ENCODE measurements around the gene USP2.

The USP2 gene

DNA sequence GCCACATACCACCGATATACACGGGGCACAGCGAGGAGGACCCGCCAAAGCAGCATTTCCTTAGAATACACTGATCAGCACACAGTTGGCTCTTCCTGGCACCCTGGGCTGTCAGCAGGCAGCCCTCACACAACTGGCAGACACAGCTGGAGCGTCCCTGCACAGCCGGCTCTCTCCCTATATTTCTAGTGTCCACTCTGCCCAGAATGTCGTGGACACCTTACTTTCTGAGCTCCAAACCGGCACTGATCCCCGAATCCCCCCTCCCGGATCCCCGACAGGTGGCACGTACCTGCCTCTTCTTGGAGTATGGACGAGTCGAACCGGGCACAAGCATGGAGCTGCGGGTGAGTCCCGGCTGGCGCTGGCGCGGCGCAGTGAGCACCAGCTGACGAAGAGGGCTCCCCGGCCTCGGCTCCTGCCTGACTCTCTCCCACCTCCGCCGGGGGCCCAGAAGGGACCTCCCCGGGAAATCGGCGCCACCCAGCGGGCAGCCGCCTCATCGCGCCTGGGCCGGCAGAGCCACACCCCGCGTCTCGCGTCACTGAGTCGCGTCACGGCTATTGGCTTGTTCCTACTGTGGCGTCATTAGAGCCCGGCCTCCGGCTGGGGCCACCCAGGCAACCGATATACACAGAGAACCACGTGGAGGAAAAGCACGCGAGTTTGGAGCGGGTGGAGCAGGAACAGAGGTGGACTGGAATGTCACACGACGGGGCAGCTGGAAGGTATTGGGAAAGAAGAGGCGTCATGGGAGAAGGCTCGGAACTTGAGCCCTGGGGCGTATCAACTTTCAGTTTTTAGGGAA is at the start of gene USP2:
USP2 (minus strand) TSS at position 510 of the 808 bp plus-strand sequence. CDS start 8,210 bp downstream, outside the sequence.
- peak; percentile 98 for DNase-seq

GRCh38 chr11:119427279-119427678 is 45.8 kb upstream of the USP2 start:
- DNase-seq = no peak

- no peak for DNase-seq
Observed at GRCh38 chr11:119426142-119426541, 44.7 kb upstream of the USP2 start.

DNA sequence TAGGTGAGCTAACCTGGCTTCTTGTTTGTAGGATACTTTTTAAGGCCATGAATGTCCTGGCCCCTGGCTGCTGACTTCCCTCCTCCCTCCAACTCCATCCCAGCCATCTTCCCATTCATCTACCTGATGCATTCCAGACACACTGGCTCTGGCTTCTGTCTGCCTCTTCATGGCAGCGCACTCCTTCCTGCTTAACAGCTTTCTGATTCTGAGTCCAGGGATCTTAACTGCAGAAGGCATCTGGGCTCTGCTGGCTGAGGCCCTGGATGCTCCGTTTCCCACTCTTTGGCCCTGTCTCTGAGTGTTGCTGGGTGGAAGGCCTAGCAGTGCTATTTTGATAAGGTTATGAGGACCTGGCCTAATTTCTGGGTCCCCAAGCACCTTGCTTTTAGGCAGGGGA is 43.3 kb upstream of the USP2 start:
- no peak for DNase-seq

DNA sequence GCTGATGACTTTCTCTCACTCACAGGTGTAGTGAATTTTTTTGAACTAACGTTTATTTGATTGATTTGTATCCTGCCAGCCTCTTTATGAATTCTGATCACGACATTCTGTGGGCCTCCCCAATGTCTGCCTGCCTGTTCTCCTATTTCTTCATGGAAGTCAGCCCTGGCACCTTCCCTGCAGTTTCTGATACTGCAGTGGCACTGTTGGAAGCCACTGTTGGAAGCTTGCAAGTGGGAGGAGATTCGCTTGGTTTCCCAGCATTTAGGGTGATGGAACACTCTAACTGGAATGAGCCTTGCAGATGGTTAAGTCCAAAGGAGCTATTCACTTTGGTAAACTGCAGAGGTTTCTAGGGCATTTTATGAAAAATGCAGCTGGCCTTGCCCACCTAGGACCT is 42.8 kb upstream of the USP2 start:
- no peak for DNase-seq

DNA sequence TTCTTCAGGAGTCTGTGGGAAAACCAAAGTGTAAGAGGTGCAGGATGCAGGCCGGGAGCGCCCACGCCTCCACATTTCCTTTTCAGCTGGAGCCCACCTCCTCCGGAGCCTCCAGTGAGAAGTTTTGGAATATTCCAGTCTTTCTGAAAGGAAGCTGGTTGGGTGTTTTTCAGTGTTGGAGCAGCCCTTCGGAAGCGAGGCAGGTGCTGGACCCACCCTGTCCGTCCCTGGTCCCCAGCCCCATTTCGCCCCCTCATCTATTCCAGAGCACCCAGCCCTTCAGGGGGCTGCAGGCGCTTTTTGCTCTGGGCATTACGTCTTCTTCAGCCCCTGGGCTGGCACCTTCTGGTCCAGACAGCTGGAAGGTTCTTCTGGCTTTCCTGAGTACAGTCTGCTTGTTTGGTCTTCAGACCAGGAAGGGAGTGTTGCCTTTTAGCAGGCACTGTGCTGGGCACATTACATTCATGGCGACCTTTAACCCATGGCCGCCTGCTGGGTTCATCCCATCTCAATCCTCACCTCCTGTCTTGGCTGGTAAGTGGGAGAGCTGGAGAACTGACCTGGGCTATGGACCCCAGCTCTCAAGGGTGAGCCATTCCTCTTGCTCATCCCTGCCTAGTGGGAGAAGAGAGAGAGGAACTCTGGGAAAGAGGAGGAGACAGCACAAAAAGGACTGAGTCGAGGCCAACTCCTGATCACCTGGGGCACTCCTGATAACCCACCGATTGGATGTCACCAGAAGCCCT is 42.2 kb upstream of the USP2 start:
- no peak for DNase-seq

DNA sequence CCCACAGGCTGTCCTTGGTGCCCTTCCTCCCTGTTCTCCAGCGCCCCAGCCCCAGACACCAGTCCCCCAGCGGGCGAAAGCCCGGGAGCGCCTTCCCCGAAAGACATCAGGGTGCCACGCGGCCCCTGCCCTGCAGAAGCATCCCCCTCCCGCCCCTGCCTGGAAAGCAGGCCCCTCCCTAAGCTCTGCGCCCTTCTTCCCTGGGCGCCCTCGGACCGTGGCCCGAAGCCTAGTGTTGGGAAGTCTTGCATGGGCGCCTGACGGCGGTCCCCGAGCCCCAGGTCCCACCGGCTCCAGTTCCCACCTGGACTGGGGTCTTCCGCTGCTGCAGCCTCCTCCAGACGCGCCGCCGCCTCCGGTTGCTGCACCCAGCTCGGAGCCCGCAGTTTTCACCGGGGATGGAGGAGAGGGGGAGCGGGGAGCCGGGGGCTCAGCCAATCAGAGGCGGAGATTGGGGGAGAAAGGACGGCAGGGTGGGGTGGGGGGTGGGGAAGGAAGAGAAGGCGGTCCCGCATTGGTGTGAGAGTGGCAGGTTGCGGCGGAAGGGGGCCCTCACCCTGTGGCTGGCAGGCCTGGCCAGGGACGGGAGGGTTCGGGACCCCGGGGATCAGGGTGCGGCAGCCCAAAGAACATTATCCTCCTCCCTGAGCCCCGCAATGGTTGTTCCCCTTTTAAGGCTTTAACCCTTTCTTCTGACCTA is 41.5 kb upstream of the USP2 start, which contains the start of gene THY1:
THY1 (minus strand) TSS at position 364 of the 700 bp plus-strand sequence. CDS start 2,267 bp downstream, outside the sequence.
- DNase-seq = peak; percentile 84

DNA sequence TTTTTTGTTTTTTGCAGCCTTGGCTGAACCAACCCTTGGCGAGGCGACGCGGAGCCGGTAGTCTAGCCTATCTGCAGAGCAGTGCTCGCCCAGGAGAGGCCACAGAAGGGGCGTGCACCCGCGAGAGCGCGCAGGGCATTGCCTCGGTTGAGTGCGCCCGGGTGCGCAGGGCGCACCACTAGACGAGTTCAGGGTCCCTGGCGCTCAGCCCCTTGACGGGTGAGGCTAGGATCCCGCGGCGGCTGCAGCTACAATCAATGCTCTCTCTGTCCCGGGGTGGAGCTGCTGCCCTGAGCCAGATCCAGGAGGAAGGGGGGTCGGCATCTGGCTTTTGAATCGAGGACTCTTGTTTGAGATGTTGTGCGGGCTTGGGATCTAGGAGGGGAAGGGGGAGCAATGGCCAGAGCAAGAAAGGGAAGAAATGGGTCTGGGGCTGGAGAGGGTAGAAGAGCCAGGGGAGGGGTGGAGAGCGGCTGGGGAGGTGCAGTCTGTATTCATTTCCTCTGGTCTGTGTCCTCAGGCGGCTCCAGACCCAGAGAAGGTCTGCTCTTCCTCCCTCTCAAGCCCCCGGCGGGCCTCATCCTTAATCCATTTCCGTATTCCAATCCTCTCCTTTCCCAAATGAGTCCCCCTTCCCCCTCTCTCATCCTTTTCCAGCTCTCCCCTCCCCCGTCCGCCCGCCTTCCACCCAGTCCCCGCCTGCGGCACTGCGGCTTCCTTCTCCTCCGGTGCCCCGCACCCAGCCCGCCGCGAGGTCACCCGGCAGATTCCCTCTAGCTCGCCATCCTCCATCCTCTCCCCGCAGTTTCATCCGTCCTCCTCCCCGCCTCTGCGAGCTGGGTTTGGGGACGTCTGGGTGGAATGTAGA is 40.7 kb upstream of the USP2 start:
- DNase-seq = peak; percentile 72

- no peak for DNase-seq
Observed at GRCh38 chr11:119421351-119421750, 39.9 kb upstream of the USP2 start.

DNA sequence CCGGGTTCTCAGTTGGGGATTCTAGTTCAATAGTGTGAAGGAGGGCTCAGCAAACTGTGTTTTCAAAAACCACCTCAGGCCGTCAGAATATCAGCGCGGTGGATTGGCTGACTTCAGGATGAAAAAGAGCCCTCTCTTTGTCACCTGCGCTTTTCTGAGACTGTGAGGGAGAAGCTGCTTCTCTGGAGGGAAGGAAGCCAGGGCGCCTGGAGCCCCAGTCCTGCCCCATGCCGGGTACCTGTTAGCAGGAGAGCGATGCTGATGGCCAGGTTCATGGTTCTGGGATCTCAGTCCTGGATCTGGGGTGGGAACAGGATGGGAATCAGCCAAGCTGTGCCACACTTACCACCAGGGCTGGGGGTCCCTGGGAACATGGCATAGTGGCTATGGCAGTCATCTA is 39.1 kb upstream of the USP2 start:
- no peak for DNase-seq

GRCh38 chr11:119419834-119420492 is 38.5 kb upstream of the USP2 start:
- no peak for DNase-seq

DNA sequence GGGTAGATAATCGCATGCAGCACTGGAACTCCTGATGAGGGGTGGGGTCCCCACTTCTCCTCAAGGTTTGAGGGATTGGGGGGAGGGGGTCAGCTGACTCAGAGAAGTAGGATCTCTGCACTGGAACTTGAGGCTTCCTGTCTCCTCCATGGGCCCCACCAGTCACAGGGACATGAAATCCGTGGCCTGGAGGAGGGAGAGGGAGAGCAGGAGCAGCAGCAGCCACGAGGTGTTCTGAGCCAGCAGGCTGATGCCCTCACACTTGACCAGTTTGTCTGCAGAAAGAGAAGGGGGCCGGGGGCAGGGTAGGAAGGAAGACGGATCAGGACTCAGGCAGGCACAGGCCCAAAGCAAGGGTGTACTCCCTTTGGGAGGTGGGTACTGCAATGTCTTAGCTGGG is 37.8 kb upstream of the USP2 start:
- no peak for DNase-seq

GRCh38 chr11:119418759-119419158 is 37.3 kb upstream of the USP2 start:
- DNase-seq = no peak

- DNase-seq = peak; percentile 39
Observed at GRCh38 chr11:119417726-119418540, 36.4 kb upstream of the USP2 start.

- DNase-seq = peak; percentile 61
Observed at GRCh38 chr11:119416606-119417580, 35.4 kb upstream of the USP2 start.

DNA sequence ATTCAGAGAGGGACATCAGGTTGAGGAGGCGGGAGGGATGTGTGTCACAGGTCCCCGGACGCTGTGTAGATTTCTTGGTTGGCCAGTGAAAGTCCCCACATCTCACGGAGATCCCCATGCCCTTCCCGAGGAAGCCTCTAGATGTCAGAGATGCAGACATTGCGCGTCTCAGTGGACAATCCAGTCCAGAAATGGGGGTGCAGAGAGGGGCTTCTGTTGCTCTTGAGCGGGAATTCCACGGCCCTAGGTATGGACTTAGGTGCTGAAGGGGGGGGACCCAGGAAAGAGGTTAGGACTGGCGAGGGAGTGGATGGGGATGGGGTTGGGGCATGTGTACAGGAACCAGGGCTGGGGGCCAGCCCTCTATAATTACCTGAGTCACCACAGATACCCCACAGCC is 34.5 kb upstream of the USP2 start:
- DNase-seq = no peak

- no peak for DNase-seq
Observed at GRCh38 chr11:119415517-119415916, 34.0 kb upstream of the USP2 start.

DNA sequence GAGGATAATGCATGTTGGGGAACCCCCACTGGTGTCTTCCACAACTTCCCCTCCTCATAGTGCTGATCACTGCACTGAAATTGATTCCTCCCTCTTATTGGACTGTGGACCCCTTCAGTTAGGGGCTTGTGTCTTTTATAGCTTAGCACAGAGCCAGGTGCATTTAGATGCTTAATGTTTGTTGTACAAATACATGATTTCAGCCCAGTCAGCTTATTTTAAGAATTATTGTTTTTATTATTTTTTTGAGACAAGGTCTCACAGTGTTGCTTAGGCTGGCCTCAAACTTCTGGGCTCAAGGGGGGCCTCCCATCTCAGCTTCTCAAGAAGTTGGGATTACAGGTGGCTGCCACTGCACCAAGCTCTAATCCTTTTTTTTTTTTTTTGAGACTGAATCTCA is 33.2 kb upstream of the USP2 start:
- DNase-seq = no peak

- no peak for DNase-seq
Observed at GRCh38 chr11:119414321-119414720, 32.8 kb upstream of the USP2 start.

DNA sequence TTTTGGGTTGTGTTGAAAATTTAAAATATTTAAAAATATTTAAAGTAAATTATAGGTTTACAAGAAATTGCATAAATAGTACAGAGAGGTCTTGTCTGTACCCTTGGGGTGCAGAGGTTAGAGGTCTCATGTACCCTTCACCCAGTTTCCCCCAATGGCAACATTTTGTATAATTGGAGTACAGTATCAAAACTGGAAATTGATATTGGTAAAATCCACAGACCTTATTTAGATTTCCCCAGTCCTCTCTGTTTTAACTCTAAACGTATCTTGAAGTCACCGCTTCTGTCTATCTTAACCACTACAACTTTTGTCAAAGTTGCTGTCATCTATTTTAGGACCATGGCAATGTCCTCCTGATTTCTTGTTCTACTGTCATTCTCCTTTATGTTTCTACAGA is 30.6 kb upstream of the USP2 start:
- DNase-seq = no peak
